Neuronal stem cell (in vitro differentiated cells): Measurements from ENCODE around the gene CNGA4.

ENCODE experiments used
- DNase-seq: peaks from one replicate; pipeline ENCODE4 v3.0.0-alpha.2; 2013; ENCODE audit warnings: low spot score
- H2AFZ ChIP-seq: one replicate; pipeline ENCODE4 v1.6.1; 2013; ENCODE audit warnings: mild to moderate bottlenecking, low read length, inconsistent platforms
- H2AK5ac ChIP-seq: 2 replicates; pipeline ENCODE4 v1.6.1; 2013; ENCODE audit warnings: low read depth, mild to moderate bottlenecking, inconsistent platforms, low read length, moderate library complexity, mixed read lengths
- H2BK120ac ChIP-seq: 2 replicates; pipeline ENCODE4 v1.6.1; 2013; ENCODE audit warnings: low read depth, mild to moderate bottlenecking, inconsistent platforms, low read length, moderate library complexity, mixed read lengths
- H2BK12ac ChIP-seq: one replicate; pipeline ENCODE4 v1.6.1; 2013; ENCODE audit warnings: low read length, inconsistent platforms
- H2BK15ac ChIP-seq: 2 replicates; pipeline ENCODE4 v1.6.1; 2013; ENCODE audit warnings: mild to moderate bottlenecking, low read length, inconsistent platforms, mixed read lengths
- H2BK5ac ChIP-seq: one replicate; pipeline ENCODE4 v1.6.1; 2013; ENCODE audit warnings: inconsistent platforms, mild to moderate bottlenecking, low read length, moderate library complexity
- H3K14ac ChIP-seq: one replicate; pipeline ENCODE4 v1.6.1; 2013; ENCODE audit warnings: low read length, inconsistent platforms
- H3K18ac ChIP-seq: 2 replicates; pipeline ENCODE4 v1.6.1; 2013; ENCODE audit warnings: low read length, inconsistent platforms
- H3K23ac ChIP-seq: 2 replicates; pipeline ENCODE4 v1.6.1; 2013; ENCODE audit warnings: low read depth, mild to moderate bottlenecking, mixed read lengths, low read length, inconsistent platforms; ENCODE audit not compliant: poor library complexity
- H3K27ac ChIP-seq: replicated peaks from 3 replicates; pipeline ENCODE4 v1.5.1; 2013; ENCODE audit warnings: low read length, inconsistent platforms
- H3K27me3 ChIP-seq, 3 experiments: 2 replicates each; pipeline ENCODE4 v1.6.1; 2013; ENCODE audit warnings: low read length in 3 of 3, mild to moderate bottlenecking in 2 of 3, inconsistent platforms in 1 of 3, low read depth in 1 of 3, mixed read lengths in 1 of 3, moderate library complexity in 1 of 3; ENCODE audit not compliant: control insufficient read depth in 3 of 3, insufficient read depth in 3 of 3
- H3K36me3 ChIP-seq, 2 donors: replicated peaks in 1 of 2; 2 replicates each; pipeline ENCODE4 v1.6.1; 2013; ENCODE audit warnings: low read length in 2 of 2; ENCODE audit not compliant: control insufficient read depth in 2 of 2, insufficient read depth in 2 of 2
- H3K4ac ChIP-seq: 2 replicates; pipeline ENCODE4 v1.6.1; 2013; ENCODE audit warnings: inconsistent platforms, mild to moderate bottlenecking, low read length, moderate library complexity
- H3K4me1 ChIP-seq, 2 donors: 1 replicate in 1 of 2; 2 replicates in 1 of 2; pipeline ENCODE4 v1.6.1; 2013; ENCODE audit warnings: low read length in 2 of 2, low read depth in 1 of 2; ENCODE audit not compliant: control insufficient read depth in 2 of 2, insufficient read depth in 1 of 2
- H3K4me2 ChIP-seq: one replicate; pipeline ENCODE4 v1.6.1; 2013; ENCODE audit warnings: mild to moderate bottlenecking, low read length, inconsistent platforms; ENCODE audit not compliant: insufficient read depth, poor library complexity, severe bottlenecking
- H3K4me3 ChIP-seq, 2 donors: 2 replicates each; pipeline ENCODE4 v1.5.1; 2013; ENCODE audit warnings: low read length in 2 of 2, mild to moderate bottlenecking in 2 of 2, inconsistent platforms in 1 of 2, moderate library complexity in 1 of 2
- H3K79me1 ChIP-seq: one replicate; pipeline ENCODE4 v1.6.1; 2013; ENCODE audit warnings: low read depth, mild to moderate bottlenecking, inconsistent platforms, low read length, moderate library complexity
- H3K9ac ChIP-seq: one replicate; pipeline ENCODE4 v1.6.1; 2013; ENCODE audit warnings: mild to moderate bottlenecking, low read depth, low read length, inconsistent platforms; ENCODE audit not compliant: poor library complexity
- H3K9me3 ChIP-seq, 2 donors: replicated peaks in 1 of 2; 2 replicates each; pipeline versions ENCODE3 to v1.6.1; 2013; ENCODE audit warnings: low read length in 2 of 2, mild to moderate bottlenecking in 2 of 2, inconsistent platforms in 1 of 2, low read depth in 1 of 2, mixed read lengths in 1 of 2, moderate library complexity in 1 of 2; ENCODE audit not compliant: control insufficient read depth in 2 of 2, insufficient read depth in 1 of 2
- H4K8ac ChIP-seq: one replicate; pipeline ENCODE4 v1.6.1; 2013; ENCODE audit warnings: low read depth, mild to moderate bottlenecking, inconsistent platforms, low read length, moderate library complexity
- H4K91ac ChIP-seq: one replicate; pipeline ENCODE4 v1.6.1; 2013; ENCODE audit warnings: low read length, low read depth, mild to moderate bottlenecking, inconsistent platforms; ENCODE audit not compliant: poor library complexity
- WGBS, 2 donors: extraction: QIAGEN DNeasy Blood & Tissue Kit; methylation state at CpG; one replicate each; pipeline ENCODE4 v1.1.7; 2013; ENCODE audit warnings: missing lambda C conversion rate in 2 of 2, mixed read lengths in 1 of 2; ENCODE audit not compliant: insufficient read length in 2 of 2, insufficient replicate concordance in 1 of 2; ENCODE audit errors: extremely low coverage in 2 of 2; 5-methylcytosine and 5-hydroxymethylcytosine counted together

CNGA4 gene

GRCh38 chr11:6229911-6230310, 9.0 kb upstream of the CNGA4 start:
- Histone ChIP-seq H3K4ac (no peak overlapping the region), H3K4me3 (no peak overlapping the region), H3K23ac (no peak overlapping the region), H3K79me1 (peaks cover 5% of the 10 kb centered on the region), H3K9ac (peak overlapping the region; percentile 24), H2BK15ac (no peak overlapping the region), H2BK12ac (no peak overlapping the region), H2BK5ac (no peak overlapping the region), H3K9me3 (no peaks in the 10 kb centered on the region), H4K8ac (no peak overlapping the region), H3K18ac (no peak overlapping the region), H3K27ac (no peak overlapping the region), H3K4me2 (no peak overlapping the region), H3K14ac (no peak overlapping the region), H3K27me3 (no peaks in the 10 kb centered on the region), H2BK120ac (no peak overlapping the region), H4K91ac (no peak overlapping the region), H3K4me1 (peaks cover 6 to 11% of the 10 kb centered on the region in 2 donors), H3K36me3 (no peaks in the 10 kb centered on the region), H2AK5ac (no peak overlapping the region), H2AFZ (no peak overlapping the region)
- DNase-seq: no peak
- WGBS, 2 donors: no CpG with 5 or more reads among the region's 2 CpGs

- H3K4me2 ChIP-seq: no peak overlapping the region
Observed at GRCh38 chr11:6232899-6233298, 6.0 kb upstream of the CNGA4 start.

GRCh38 chr11:6233984-6234386, 4.9 kb upstream of the CNGA4 start:
- H3K4me2 ChIP-seq: peak overlapping the region; percentile 70
- peak overlapping the region; percentile 92 for H2AFZ ChIP-seq
- peak overlapping the region; percentile 5 for H2AK5ac ChIP-seq
- DNase-seq: no peak
- H3K4me3 ChIP-seq: peak overlapping the region; percentile 85 to 91
- H3K79me1 ChIP-seq: peaks cover 5% of the 10 kb centered on the region
- H4K91ac ChIP-seq: no peak overlapping the region
- WGBS, 2 donors: no CpG with 5 or more reads among the region's 10 CpGs
- no peaks in the 10 kb centered on the region for H3K36me3 ChIP-seq
- peak overlapping the region; percentile 83 for H2BK5ac ChIP-seq
- H3K27ac ChIP-seq: no peak overlapping the region
- H3K9me3 ChIP-seq: no peaks in the 10 kb centered on the region
- peaks cover 0 to 10% (median 0%) of the 10 kb centered on the region in 3 experiments for H3K27me3 ChIP-seq
- H3K9ac ChIP-seq: peak overlapping the region; percentile 87
- H2BK120ac ChIP-seq: no peak overlapping the region
- H3K4me1 ChIP-seq: peaks cover 8 to 11% of the 10 kb centered on the region in 2 donors
- peak overlapping the region; percentile 5 for H2BK15ac ChIP-seq
- H3K4ac ChIP-seq: no peak overlapping the region
- peak overlapping the region; percentile 8 for H2BK12ac ChIP-seq
- no peak overlapping the region for H3K14ac ChIP-seq
- H3K18ac ChIP-seq: no peak overlapping the region
- no peak overlapping the region for H4K8ac ChIP-seq
- H3K23ac ChIP-seq: no peak overlapping the region

More at GRCh38 chr11:6232899-6233298, 6.0 kb upstream of the CNGA4 start:
- Histone ChIP-seq H3K4me1 (peaks cover 8 to 11% of the 10 kb centered on the region in 2 donors), H4K8ac (no peak overlapping the region), H3K9ac (no peak overlapping the region), H2BK120ac (no peak overlapping the region), H3K18ac (no peak overlapping the region), H3K4ac (no peak overlapping the region), H3K36me3 (no peaks in the 10 kb centered on the region), H3K27ac (no peak overlapping the region), H3K79me1 (peaks cover 5% of the 10 kb centered on the region), H4K91ac (no peak overlapping the region), H2AFZ (no peak overlapping the region), H2BK15ac (no peak overlapping the region), H3K27me3 (peaks cover 0 to 1% (median 0%) of the 10 kb centered on the region in 3 experiments), H3K4me3 (peak overlapping the region in 1 of 2 donors; percentile 85), H3K14ac (no peak overlapping the region), H3K23ac (no peak overlapping the region), H2BK5ac (no peak overlapping the region), H3K9me3 (no peaks in the 10 kb centered on the region), H2BK12ac (no peak overlapping the region), H2AK5ac (no peak overlapping the region)
- no peak for DNase-seq

- Histone ChIP-seq H3K18ac (peak within 1 kb of the TSS; percentile 92), H3K14ac (peak within 1 kb of the TSS; percentile 57), H2AK5ac (peak within 1 kb of the TSS; percentile 5), H2AFZ (peak within 1 kb of the TSS; percentile 98), H3K27ac (peak within 1 kb of the TSS; percentile 85), H2BK120ac (no peak within 1 kb of the TSS), H3K79me1 (peaks cover 5% of the 10 kb centered on the region), H3K9me3 (no peaks in the 10 kb centered on the region), H3K4me1 (peaks cover 8 to 11% of the 10 kb centered on the region in 2 donors), H3K23ac (peak within 1 kb of the TSS; percentile 77), H4K91ac (peak within 1 kb of the TSS; percentile 22), H2BK5ac (peak within 1 kb of the TSS; percentile 83), H3K9ac (peak within 1 kb of the TSS; percentile 87), H3K36me3 (no peaks in the 10 kb centered on the region), H3K4ac (no peak within 1 kb of the TSS), H3K27me3 (peaks cover 0 to 11% (median 0%) of the 10 kb centered on the region in 3 experiments), H2BK12ac (peak within 1 kb of the TSS; percentile 8), H3K4me2 (peak within 1 kb of the TSS; percentile 72), H4K8ac (no peak within 1 kb of the TSS), H3K4me3 (peak within 1 kb of the TSS; percentile 85 to 91), H2BK15ac (peak within 1 kb of the TSS; percentile 5)
- DNase-seq: peak; percentile 99
- no CpG with 5 or more reads among the region's 62 CpGs for WGBS, 2 donors
Observed at GRCh38 chr11:6234387-6235107, 4.3 kb upstream of the CNGA4 start, which contains the start of gene FHIP1B. Gene FHIP1B, minus strand, starts transcription at chr11:6234636. Its CDS starts 10,120 bp downstream, at chr11:6224516.
